ENCODE data around the gene RPS6KB1.

- TF ChIP-seq CTCF (IDR thresholded peaks at IDR 0.05; ENCODE audit: low read depth, low read length, poor library complexity, severe bottlenecking) (no peak), EZH2phosphoT487 (IDR thresholded peaks at IDR 0.05; ENCODE audit: borderline replicate concordance, low read length) (no peak)
Observed at GRCh38 chr17:59846394-59847165, 46.3 kb upstream of the RPS6KB1 start.

Data from DOHH2 (cell line).